ENCODE results near the gene MAP1LC3C.

Gene MAP1LC3C

DNA sequence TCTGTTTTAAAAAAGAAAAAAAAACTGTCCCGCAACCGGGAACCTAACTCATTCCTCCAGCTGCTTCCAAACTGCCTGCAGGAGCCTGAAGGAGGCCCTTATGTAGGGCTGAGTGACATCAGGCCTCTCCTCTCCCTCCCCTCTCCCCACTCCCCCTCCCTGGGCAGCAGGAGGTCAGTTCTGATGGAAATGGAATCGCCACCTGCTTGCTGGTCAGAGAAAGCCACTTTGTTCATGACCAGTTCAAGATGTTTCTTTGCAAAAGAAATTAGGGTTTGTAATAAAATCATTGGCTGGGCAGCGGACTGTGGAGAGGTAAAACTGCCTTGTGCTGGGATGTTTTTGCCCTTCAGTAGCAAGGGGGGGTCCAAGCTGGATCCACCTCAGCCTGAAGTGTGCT lies at the start of gene MAP1LC3C:
MAP1LC3C (minus strand) TSS at position 73 of the 400 bp plus-strand sequence. CDS start 90 bp downstream, outside the sequence.
- TF ChIP-seq TAF1 (IDR thresholded peaks at IDR 0.05; ENCODE audit: low read depth), result no peak
- no peak for TF ChIP-seq RAD21 (IDR thresholded peaks at IDR 0.05; ENCODE audit: low read depth)
- no peak for TF ChIP-seq FOXM1 (IDR thresholded peaks at IDR 0.05; ENCODE audit: borderline replicate concordance, low read depth)
- TF ChIP-seq, protein P1, sequence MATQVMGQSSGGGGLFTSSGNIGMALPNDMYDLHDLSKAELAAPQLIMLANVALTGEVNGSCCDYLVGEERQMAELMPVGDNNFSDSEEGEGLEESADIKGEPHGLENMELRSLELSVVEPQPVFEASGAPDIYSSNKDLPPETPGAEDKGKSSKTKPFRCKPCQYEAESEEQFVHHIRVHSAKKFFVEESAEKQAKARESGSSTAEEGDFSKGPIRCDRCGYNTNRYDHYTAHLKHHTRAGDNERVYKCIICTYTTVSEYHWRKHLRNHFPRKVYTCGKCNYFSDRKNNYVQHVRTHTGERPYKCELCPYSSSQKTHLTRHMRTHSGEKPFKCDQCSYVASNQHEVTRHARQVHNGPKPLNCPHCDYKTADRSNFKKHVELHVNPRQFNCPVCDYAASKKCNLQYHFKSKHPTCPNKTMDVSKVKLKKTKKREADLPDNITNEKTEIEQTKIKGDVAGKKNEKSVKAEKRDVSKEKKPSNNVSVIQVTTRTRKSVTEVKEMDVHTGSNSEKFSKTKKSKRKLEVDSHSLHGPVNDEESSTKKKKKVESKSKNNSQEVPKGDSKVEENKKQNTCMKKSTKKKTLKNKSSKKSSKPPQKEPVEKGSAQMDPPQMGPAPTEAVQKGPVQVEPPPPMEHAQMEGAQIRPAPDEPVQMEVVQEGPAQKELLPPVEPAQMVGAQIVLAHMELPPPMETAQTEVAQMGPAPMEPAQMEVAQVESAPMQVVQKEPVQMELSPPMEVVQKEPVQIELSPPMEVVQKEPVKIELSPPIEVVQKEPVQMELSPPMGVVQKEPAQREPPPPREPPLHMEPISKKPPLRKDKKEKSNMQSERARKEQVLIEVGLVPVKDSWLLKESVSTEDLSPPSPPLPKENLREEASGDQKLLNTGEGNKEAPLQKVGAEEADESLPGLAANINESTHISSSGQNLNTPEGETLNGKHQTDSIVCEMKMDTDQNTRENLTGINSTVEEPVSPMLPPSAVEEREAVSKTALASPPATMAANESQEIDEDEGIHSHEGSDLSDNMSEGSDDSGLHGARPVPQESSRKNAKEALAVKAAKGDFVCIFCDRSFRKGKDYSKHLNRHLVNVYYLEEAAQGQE (IDR thresholded peaks at IDR 0.05; ENCODE audit: low read depth), result no peak
- no peak for TF ChIP-seq YY1 (IDR thresholded peaks at IDR 0.05; ENCODE audit: low read depth)
- TF ChIP-seq, protein P2, sequence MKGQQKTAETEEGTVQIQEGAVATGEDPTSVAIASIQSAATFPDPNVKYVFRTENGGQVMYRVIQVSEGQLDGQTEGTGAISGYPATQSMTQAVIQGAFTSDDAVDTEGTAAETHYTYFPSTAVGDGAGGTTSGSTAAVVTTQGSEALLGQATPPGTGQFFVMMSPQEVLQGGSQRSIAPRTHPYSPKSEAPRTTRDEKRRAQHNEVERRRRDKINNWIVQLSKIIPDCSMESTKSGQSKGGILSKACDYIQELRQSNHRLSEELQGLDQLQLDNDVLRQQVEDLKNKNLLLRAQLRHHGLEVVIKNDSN (IDR thresholded peaks at IDR 0.05), result no peak
- TF ChIP-seq TEAD4 (IDR thresholded peaks at IDR 0.05), result no peak
- TF ChIP-seq EP300 (IDR thresholded peaks at IDR 0.05; ENCODE audit: borderline replicate concordance), result no peak
- TF ChIP-seq EGR1 (IDR thresholded peaks at IDR 0.05), result no peak
- no peak for TF ChIP-seq CEBPB (IDR thresholded peaks at IDR 0.05)
- no peak for TF ChIP-seq NFIC (IDR thresholded peaks at IDR 0.05)
- TF ChIP-seq, protein P3, sequence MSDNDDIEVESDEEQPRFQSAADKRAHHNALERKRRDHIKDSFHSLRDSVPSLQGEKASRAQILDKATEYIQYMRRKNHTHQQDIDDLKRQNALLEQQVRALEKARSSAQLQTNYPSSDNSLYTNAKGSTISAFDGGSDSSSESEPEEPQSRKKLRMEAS (IDR thresholded peaks at IDR 0.05), result no peak
- TF ChIP-seq TCF12 (IDR thresholded peaks at IDR 0.05; ENCODE audit: low read depth), result no peak
- TF ChIP-seq CREB1 (IDR thresholded peaks at IDR 0.05; ENCODE audit: low read depth), result no peak
- no peak for TF ChIP-seq ZBTB7A (IDR thresholded peaks at IDR 0.05; ENCODE audit: low read depth)

DNA sequence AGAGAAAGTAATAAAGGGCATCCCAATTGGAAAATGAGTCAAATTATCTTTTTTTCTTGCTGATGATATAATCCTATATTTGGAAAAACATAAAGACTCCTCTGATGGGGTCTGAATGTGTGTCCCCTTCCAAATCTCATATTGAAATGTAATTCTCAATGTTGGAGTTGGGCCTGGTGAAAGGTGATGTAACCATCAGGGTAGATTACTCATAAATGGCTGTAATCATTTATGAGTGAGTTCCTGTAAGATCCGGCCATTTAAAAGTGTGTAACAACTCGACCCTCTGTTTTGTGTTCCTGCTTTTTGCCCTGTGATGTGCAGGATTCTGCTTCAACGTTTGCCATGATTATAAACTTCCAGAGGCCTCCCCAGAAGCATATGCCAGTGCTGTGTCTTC lies 44.3 kb upstream of the MAP1LC3C start:
- TF ChIP-seq RAD21 (IDR thresholded peaks at IDR 0.05; ENCODE audit: low read depth), result no peak
- TF ChIP-seq, protein P3 (IDR thresholded peaks at IDR 0.05), result no peak
- no peak for TF ChIP-seq ZBTB7A (IDR thresholded peaks at IDR 0.05; ENCODE audit: low read depth)
- TF ChIP-seq YY1 (IDR thresholded peaks at IDR 0.05; ENCODE audit: low read depth), result no peak
- TF ChIP-seq, protein P2 (IDR thresholded peaks at IDR 0.05), result no peak
- TF ChIP-seq EP300 (IDR thresholded peaks at IDR 0.05; ENCODE audit: borderline replicate concordance), result no peak
- TF ChIP-seq TAF1 (IDR thresholded peaks at IDR 0.05; ENCODE audit: low read depth), result no peak
- no peak for TF ChIP-seq FOXM1 (IDR thresholded peaks at IDR 0.05; ENCODE audit: borderline replicate concordance, low read depth)
- TF ChIP-seq, protein P1 (IDR thresholded peaks at IDR 0.05; ENCODE audit: low read depth), result no peak
- TF ChIP-seq NFIC (IDR thresholded peaks at IDR 0.05), result no peak
- TF ChIP-seq CEBPB (IDR thresholded peaks at IDR 0.05), result no peak
- TF ChIP-seq CREB1 (IDR thresholded peaks at IDR 0.05; ENCODE audit: low read depth), result no peak
- no peak for TF ChIP-seq TCF12 (IDR thresholded peaks at IDR 0.05; ENCODE audit: low read depth)
- TF ChIP-seq EGR1 (IDR thresholded peaks at IDR 0.05), result no peak
- no peak for TF ChIP-seq TEAD4 (IDR thresholded peaks at IDR 0.05)

DNA sequence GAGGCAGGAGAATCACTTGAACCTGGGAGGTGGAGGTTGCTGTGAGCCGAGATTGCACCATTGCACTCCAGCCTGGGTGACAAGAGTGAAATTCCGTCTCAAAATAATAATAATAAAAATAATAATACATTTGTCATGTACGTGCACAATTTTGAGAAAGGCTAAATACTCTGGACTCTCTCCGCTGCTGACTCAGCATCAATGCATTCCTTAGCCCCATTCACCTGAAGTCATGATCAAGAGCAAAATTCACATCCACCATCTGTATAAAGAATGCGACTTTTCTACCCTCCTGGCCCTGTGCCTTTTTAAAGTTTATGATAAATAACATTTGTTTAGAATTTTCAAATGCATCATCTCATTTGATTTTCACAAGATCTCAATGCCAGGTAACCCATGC lies 35.5 kb upstream of the MAP1LC3C start:
- TF ChIP-seq CREB1 (IDR thresholded peaks at IDR 0.05; ENCODE audit: low read depth) (no peak), TEAD4 (IDR thresholded peaks at IDR 0.05) (no peak), TAF1 (IDR thresholded peaks at IDR 0.05; ENCODE audit: low read depth) (no peak), EGR1 (IDR thresholded peaks at IDR 0.05) (no peak), TCF12 (IDR thresholded peaks at IDR 0.05; ENCODE audit: low read depth) (no peak), ZBTB7A (IDR thresholded peaks at IDR 0.05; ENCODE audit: low read depth) (no peak), CEBPB (IDR thresholded peaks at IDR 0.05) (no peak), EP300 (IDR thresholded peaks at IDR 0.05; ENCODE audit: borderline replicate concordance) (no peak), FOXM1 (IDR thresholded peaks at IDR 0.05; ENCODE audit: borderline replicate concordance, low read depth) (no peak), RAD21 (IDR thresholded peaks at IDR 0.05; ENCODE audit: low read depth) (no peak), YY1 (IDR thresholded peaks at IDR 0.05; ENCODE audit: low read depth) (no peak), NFIC (IDR thresholded peaks at IDR 0.05) (no peak)
- TF ChIP-seq, protein P3 (IDR thresholded peaks at IDR 0.05), result no peak
- TF ChIP-seq, protein P2 (IDR thresholded peaks at IDR 0.05), result no peak
- TF ChIP-seq, protein P1 (IDR thresholded peaks at IDR 0.05; ENCODE audit: low read depth), result no peak
